ENCODE results near the gene NAA40.

NAA40 gene

GRCh38 chr11:63920939-63921417 lies 17.8 kb upstream of the NAA40 start:
- Histone ChIP-seq H3K4me3 (ENCODE audit: low read length) (peak overlapping the region; percentile 67), H3K27ac (ENCODE audit: low read length) (peak overlapping the region; percentile 21), H3K27me3 (ENCODE audit: control insufficient read depth, insufficient read depth, low read length) (no peaks in the 10 kb centered on the region), H3K4me1 (ENCODE audit: control insufficient read depth, low read depth, low read length) (peaks cover 21% of the 10 kb centered on the region), H3K9me3 (ENCODE audit: control insufficient read depth, low read depth, low read length) (no peaks in the 10 kb centered on the region), H3K9ac (ENCODE audit: low read length) (peak overlapping the region; percentile 87), H3K36me3 (ENCODE audit: control insufficient read depth, low read depth, low read length) (no peaks in the 10 kb centered on the region)

GRCh38 chr11:63922673-63923192 lies 16.1 kb upstream of the NAA40 start:
- no peak overlapping the region for H3K4me3 ChIP-seq (ENCODE audit: low read length)
- H3K27me3 ChIP-seq (ENCODE audit: control insufficient read depth, insufficient read depth, low read length), result no peaks in the 10 kb centered on the region
- H3K9ac ChIP-seq (ENCODE audit: low read length), result no peak overlapping the region
- H3K4me1 ChIP-seq (ENCODE audit: control insufficient read depth, low read depth, low read length), result peaks cover 17% of the 10 kb centered on the region
- no peak overlapping the region for H3K27ac ChIP-seq (ENCODE audit: low read length)
- no peaks in the 10 kb centered on the region for H3K36me3 ChIP-seq (ENCODE audit: control insufficient read depth, low read depth, low read length)
- no peaks in the 10 kb centered on the region for H3K9me3 ChIP-seq (ENCODE audit: control insufficient read depth, low read depth, low read length)

GRCh38 chr11:63923319-63923718 lies 15.5 kb upstream of the NAA40 start:
- Histone ChIP-seq H3K4me1 (ENCODE audit: control insufficient read depth, low read depth, low read length) (peaks cover 15% of the 10 kb centered on the region), H3K27me3 (ENCODE audit: control insufficient read depth, insufficient read depth, low read length) (no peaks in the 10 kb centered on the region), H3K9me3 (ENCODE audit: control insufficient read depth, low read depth, low read length) (no peaks in the 10 kb centered on the region), H3K27ac (ENCODE audit: low read length) (no peak overlapping the region), H3K4me3 (ENCODE audit: low read length) (no peak overlapping the region), H3K9ac (ENCODE audit: low read length) (no peak overlapping the region), H3K36me3 (ENCODE audit: control insufficient read depth, low read depth, low read length) (no peaks in the 10 kb centered on the region)

- H3K9me3 ChIP-seq (ENCODE audit: control insufficient read depth, low read depth, low read length), result no peaks in the 10 kb centered on the region
- H3K36me3 ChIP-seq (ENCODE audit: control insufficient read depth, low read depth, low read length), result no peaks in the 10 kb centered on the region
- H3K4me3 ChIP-seq (ENCODE audit: low read length), result no peak overlapping the region
- H3K27me3 ChIP-seq (ENCODE audit: control insufficient read depth, insufficient read depth, low read length), result no peaks in the 10 kb centered on the region
- H3K27ac ChIP-seq (ENCODE audit: low read length), result no peak overlapping the region
- H3K4me1 ChIP-seq (ENCODE audit: control insufficient read depth, low read depth, low read length), result no peaks in the 10 kb centered on the region
- H3K9ac ChIP-seq (ENCODE audit: low read length), result no peak overlapping the region
These were observed 9.2 kb upstream of the NAA40 start for GRCh38 chr11:63929616-63930015.

GRCh38 chr11:63931045-63931444 lies 7.8 kb upstream of the NAA40 start:
- no peaks in the 10 kb centered on the region for H3K4me1 ChIP-seq (ENCODE audit: control insufficient read depth, low read depth, low read length)
- no peaks in the 10 kb centered on the region for H3K27me3 ChIP-seq (ENCODE audit: control insufficient read depth, insufficient read depth, low read length)
- no peaks in the 10 kb centered on the region for H3K9me3 ChIP-seq (ENCODE audit: control insufficient read depth, low read depth, low read length)
- H3K27ac ChIP-seq (ENCODE audit: low read length), result no peak overlapping the region
- H3K9ac ChIP-seq (ENCODE audit: low read length), result no peak overlapping the region
- H3K36me3 ChIP-seq (ENCODE audit: control insufficient read depth, low read depth, low read length), result no peaks in the 10 kb centered on the region
- H3K4me3 ChIP-seq (ENCODE audit: low read length), result no peak overlapping the region

- no peak overlapping the region for H3K27ac ChIP-seq (ENCODE audit: low read length)
These were observed 6.9 kb upstream of the NAA40 start for GRCh38 chr11:63931876-63932275.

GRCh38 chr11:63933459-63933858 lies 5.3 kb upstream of the NAA40 start:
- H3K27ac ChIP-seq (ENCODE audit: low read length), result no peak overlapping the region

More at GRCh38 chr11:63931876-63932275, 6.9 kb upstream of the NAA40 start:
- Histone ChIP-seq H3K4me3 (ENCODE audit: low read length) (no peak overlapping the region), H3K36me3 (ENCODE audit: control insufficient read depth, low read depth, low read length) (no peaks in the 10 kb centered on the region), H3K4me1 (ENCODE audit: control insufficient read depth, low read depth, low read length) (no peaks in the 10 kb centered on the region), H3K27me3 (ENCODE audit: control insufficient read depth, insufficient read depth, low read length) (no peaks in the 10 kb centered on the region), H3K9me3 (ENCODE audit: control insufficient read depth, low read depth, low read length) (no peaks in the 10 kb centered on the region), H3K9ac (ENCODE audit: low read length) (no peak overlapping the region)

GRCh38 chr11:63937713-63938478 lies 906 bp upstream of the NAA40 start:
- H3K9ac ChIP-seq (ENCODE audit: low read length), result peak overlapping the region; percentile 43
- H3K27ac ChIP-seq (ENCODE audit: low read length), result no peak overlapping the region
- H3K4me1 ChIP-seq (ENCODE audit: control insufficient read depth, low read depth, low read length), result no peaks in the 10 kb centered on the region
- H3K9me3 ChIP-seq (ENCODE audit: control insufficient read depth, low read depth, low read length), result no peaks in the 10 kb centered on the region
- peaks cover 4% of the 10 kb centered on the region for H3K36me3 ChIP-seq (ENCODE audit: control insufficient read depth, low read depth, low read length)
- no peaks in the 10 kb centered on the region for H3K27me3 ChIP-seq (ENCODE audit: control insufficient read depth, insufficient read depth, low read length)
- peak overlapping the region; percentile 76 for H3K4me3 ChIP-seq (ENCODE audit: low read length)

More at GRCh38 chr11:63933459-63933858, 5.3 kb upstream of the NAA40 start:
- H3K27me3 ChIP-seq (ENCODE audit: control insufficient read depth, insufficient read depth, low read length), result no peaks in the 10 kb centered on the region
- H3K9me3 ChIP-seq (ENCODE audit: control insufficient read depth, low read depth, low read length), result no peaks in the 10 kb centered on the region
- no peaks in the 10 kb centered on the region for H3K36me3 ChIP-seq (ENCODE audit: control insufficient read depth, low read depth, low read length)
- no peak overlapping the region for H3K9ac ChIP-seq (ENCODE audit: low read length)
- H3K4me1 ChIP-seq (ENCODE audit: control insufficient read depth, low read depth, low read length), result no peaks in the 10 kb centered on the region
- H3K4me3 ChIP-seq (ENCODE audit: low read length), result no peak overlapping the region

GRCh38 chr11:63939397-63939891 lies 642 bp downstream of the NAA40 start:
- Histone ChIP-seq H3K9me3 (ENCODE audit: control insufficient read depth, low read depth, low read length) (no peaks in the 10 kb centered on the region), H3K9ac (ENCODE audit: low read length) (peak overlapping the region; percentile 74), H3K36me3 (ENCODE audit: control insufficient read depth, low read depth, low read length) (peaks cover 4% of the 10 kb centered on the region), H3K4me1 (ENCODE audit: control insufficient read depth, low read depth, low read length) (no peaks in the 10 kb centered on the region), H3K27ac (ENCODE audit: low read length) (peak overlapping the region; percentile 53), H3K4me3 (ENCODE audit: low read length) (peak overlapping the region; percentile 88), H3K27me3 (ENCODE audit: control insufficient read depth, insufficient read depth, low read length) (no peaks in the 10 kb centered on the region)

- H3K4me3 ChIP-seq (ENCODE audit: low read length), result no peak overlapping the region
- H3K9ac ChIP-seq (ENCODE audit: low read length), result no peak overlapping the region
- H3K4me1 ChIP-seq (ENCODE audit: control insufficient read depth, low read depth, low read length), result no peaks in the 10 kb centered on the region
- peaks cover 4% of the 10 kb centered on the region for H3K36me3 ChIP-seq (ENCODE audit: control insufficient read depth, low read depth, low read length)
- no peaks in the 10 kb centered on the region for H3K27me3 ChIP-seq (ENCODE audit: control insufficient read depth, insufficient read depth, low read length)
- H3K9me3 ChIP-seq (ENCODE audit: control insufficient read depth, low read depth, low read length), result no peaks in the 10 kb centered on the region
- H3K27ac ChIP-seq (ENCODE audit: low read length), result no peak overlapping the region
These were observed 2.0 kb downstream of the NAA40 start for GRCh38 chr11:63940786-63941185.

- no peak overlapping the region for H3K4me3 ChIP-seq (ENCODE audit: low read length)
- H3K9ac ChIP-seq (ENCODE audit: low read length), result no peak overlapping the region
- peaks cover 14% of the 10 kb centered on the region for H3K36me3 ChIP-seq (ENCODE audit: control insufficient read depth, low read depth, low read length)
- H3K4me1 ChIP-seq (ENCODE audit: control insufficient read depth, low read depth, low read length), result no peaks in the 10 kb centered on the region
- no peaks in the 10 kb centered on the region for H3K27me3 ChIP-seq (ENCODE audit: control insufficient read depth, insufficient read depth, low read length)
- no peak overlapping the region for H3K27ac ChIP-seq (ENCODE audit: low read length)
- H3K9me3 ChIP-seq (ENCODE audit: control insufficient read depth, low read depth, low read length), result no peaks in the 10 kb centered on the region
These were observed 3.1 kb downstream of the NAA40 start for GRCh38 chr11:63941901-63942300.

GRCh38 chr11:63942803-63943202 lies 4.0 kb downstream of the NAA40 start:
- H3K4me3 ChIP-seq (ENCODE audit: low read length), result no peak overlapping the region
- H3K27me3 ChIP-seq (ENCODE audit: control insufficient read depth, insufficient read depth, low read length), result no peaks in the 10 kb centered on the region
- H3K27ac ChIP-seq (ENCODE audit: low read length), result no peak overlapping the region
- no peaks in the 10 kb centered on the region for H3K9me3 ChIP-seq (ENCODE audit: control insufficient read depth, low read depth, low read length)
- no peaks in the 10 kb centered on the region for H3K4me1 ChIP-seq (ENCODE audit: control insufficient read depth, low read depth, low read length)
- no peak overlapping the region for H3K9ac ChIP-seq (ENCODE audit: low read length)
- H3K36me3 ChIP-seq (ENCODE audit: control insufficient read depth, low read depth, low read length), result peaks cover 17% of the 10 kb centered on the region
